ENCODE results near the gene GAPDH. TPM values are rescaled to one million over a fixed set of nuclear protein-coding genes. Genes with fewer than 3 reads are reported as not detected.

GAPDH gene
- total RNA-seq, 1 donor from 2014 or later = 3,867 TPM

DNA sequence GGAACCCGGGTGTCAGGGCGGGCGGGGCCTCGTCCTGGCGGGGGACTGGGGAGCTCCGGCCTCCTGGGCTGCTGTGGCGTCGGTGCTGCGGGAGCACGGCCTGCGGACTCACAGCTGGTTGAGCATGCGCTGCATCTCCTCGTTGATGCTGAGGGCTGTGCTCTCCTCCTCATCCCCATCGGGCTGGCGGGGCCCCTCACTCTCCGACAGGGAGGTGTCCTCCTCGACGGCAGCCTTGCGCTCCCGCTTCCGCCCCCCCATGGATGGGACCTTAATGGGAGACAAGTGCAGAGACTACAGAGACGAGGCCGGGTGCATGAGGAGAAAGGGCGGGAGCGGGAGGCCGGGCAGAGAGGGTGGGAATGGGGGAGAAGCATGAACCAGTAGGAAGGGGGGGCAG, 14.2 kb downstream of the GAPDH start:
- peaks cover 7% of the 10 kb centered on the region for H3K36me3 Mint-ChIP-seq (ENCODE audit: low read depth)
- H3K4me1 Mint-ChIP-seq = peaks cover 14% of the 10 kb centered on the region
- no peak for DNase-seq (ENCODE audit: low read depth, low spot score)
- H3K4me3 Mint-ChIP-seq = no peak overlapping the region
- H3K27me3 Mint-ChIP-seq (ENCODE audit: low read depth) = no peaks in the 10 kb centered on the region
- H3K9me3 Mint-ChIP-seq = no peaks in the 10 kb centered on the region
- H3K27ac Mint-ChIP-seq (ENCODE audit: unreplicated experiment) = no peak overlapping the region
- TF ChIP-seq CTCF (conservative IDR thresholded peaks at IDR 0.05) = no peak

DNA sequence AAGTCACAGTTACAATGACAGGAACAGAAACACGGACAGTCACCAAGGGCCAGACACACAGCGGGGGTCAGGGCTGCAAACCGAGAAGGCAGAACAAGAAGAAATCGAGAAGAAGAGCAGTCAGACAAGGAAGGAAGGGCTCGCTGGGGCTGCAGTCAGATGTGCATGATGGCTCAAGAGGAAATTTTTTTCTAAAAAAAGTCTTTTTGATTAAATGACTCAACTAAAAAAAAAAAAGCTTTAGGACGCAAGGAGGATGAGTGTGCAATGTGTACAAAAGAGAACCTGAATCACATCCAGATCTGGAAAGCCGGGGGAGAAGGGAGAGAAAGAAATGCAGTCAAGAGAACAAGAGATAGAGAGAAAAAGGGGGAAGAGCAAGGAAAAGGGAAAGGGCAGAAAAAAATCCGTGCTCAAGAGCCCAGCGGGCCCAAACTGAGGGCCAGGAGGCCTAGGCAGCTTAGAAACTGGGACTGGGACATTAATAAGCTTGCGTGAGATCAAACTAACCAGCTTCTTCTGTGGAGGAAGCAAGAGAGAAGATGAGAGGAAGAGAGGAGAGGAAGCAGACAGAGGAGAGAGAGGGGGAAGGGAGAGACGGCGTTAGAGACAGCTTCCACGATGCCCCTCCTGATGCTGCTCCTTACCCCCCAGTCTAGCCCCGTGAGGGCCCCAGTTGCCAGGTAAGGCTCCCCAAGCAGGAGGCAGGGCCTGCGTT, 14.8 kb downstream of the GAPDH start:
- no peak overlapping the region for H3K4me3 Mint-ChIP-seq
- peaks cover 19% of the 10 kb centered on the region for H3K4me1 Mint-ChIP-seq
- TF ChIP-seq CTCF (conservative IDR thresholded peaks at IDR 0.05) = no peak
- no peak for DNase-seq (ENCODE audit: low read depth, low spot score)
- H3K36me3 Mint-ChIP-seq (ENCODE audit: low read depth) = peaks cover 7% of the 10 kb centered on the region
- peak overlapping the region; percentile 21 for H3K27ac Mint-ChIP-seq (ENCODE audit: unreplicated experiment)
- no peaks in the 10 kb centered on the region for H3K9me3 Mint-ChIP-seq
- no peaks in the 10 kb centered on the region for H3K27me3 Mint-ChIP-seq (ENCODE audit: low read depth)

- Mint-ChIP-seq H3K27me3 (ENCODE audit: low read depth) (no peaks in the 10 kb centered on the region), H3K4me1 (peaks cover 25% of the 10 kb centered on the region), H3K9me3 (no peaks in the 10 kb centered on the region), H3K4me3 (no peak overlapping the region), H3K36me3 (ENCODE audit: low read depth) (peaks cover 3% of the 10 kb centered on the region), H3K27ac (ENCODE audit: unreplicated experiment) (no peak overlapping the region)
- no peak for DNase-seq (ENCODE audit: low read depth, low spot score)
- TF ChIP-seq CTCF (conservative IDR thresholded peaks at IDR 0.05) = no peak
Measured at GRCh38 chr12:6549684-6550151, 15.4 kb downstream of the GAPDH start.

DNA sequence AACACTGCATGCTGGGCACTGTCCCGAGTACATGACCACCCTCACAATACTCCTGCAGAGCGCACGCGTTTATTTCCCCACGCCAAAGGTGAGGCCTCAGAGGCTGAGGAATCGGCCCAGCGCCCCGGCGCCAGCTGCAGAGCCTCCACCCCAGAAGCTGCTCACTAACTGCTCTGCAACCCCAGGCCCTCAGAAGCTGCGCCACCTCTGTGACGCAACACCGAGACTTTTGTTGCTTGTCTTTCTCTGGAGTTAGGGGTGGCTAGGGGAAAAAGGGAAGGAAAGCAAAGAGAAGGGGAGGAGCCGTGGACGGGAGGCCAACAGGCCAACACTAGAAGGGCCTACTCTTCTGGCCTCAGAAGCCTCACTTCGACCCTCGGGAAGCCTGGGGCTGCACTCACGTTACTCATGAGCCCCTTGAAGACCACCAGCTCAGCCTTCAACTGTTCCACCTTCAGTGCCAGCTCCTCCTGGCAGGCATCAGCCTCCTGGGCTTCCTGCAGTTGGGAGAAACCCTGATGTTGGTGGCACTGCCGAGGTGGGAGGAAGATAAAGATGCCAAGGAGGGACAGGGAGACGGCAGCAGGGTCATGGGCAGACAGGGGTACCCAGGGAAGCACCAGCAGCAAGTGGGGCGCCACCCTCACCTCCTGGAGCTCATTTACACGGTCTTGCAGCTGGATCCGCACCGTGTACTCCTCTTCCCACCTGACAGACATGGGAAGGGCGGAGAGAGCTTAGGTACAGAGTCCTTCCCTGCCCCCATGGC, 16.2 kb downstream of the GAPDH start:
- Mint-ChIP-seq H3K27ac (ENCODE audit: unreplicated experiment) (no peak overlapping the region), H3K4me1 (peaks cover 30% of the 10 kb centered on the region), H3K27me3 (ENCODE audit: low read depth) (no peaks in the 10 kb centered on the region), H3K4me3 (no peak overlapping the region), H3K9me3 (no peaks in the 10 kb centered on the region), H3K36me3 (ENCODE audit: low read depth) (peaks cover 3% of the 10 kb centered on the region)
- no peak for TF ChIP-seq CTCF (conservative IDR thresholded peaks at IDR 0.05)
- DNase-seq (ENCODE audit: low read depth, low spot score) = no peak

DNA sequence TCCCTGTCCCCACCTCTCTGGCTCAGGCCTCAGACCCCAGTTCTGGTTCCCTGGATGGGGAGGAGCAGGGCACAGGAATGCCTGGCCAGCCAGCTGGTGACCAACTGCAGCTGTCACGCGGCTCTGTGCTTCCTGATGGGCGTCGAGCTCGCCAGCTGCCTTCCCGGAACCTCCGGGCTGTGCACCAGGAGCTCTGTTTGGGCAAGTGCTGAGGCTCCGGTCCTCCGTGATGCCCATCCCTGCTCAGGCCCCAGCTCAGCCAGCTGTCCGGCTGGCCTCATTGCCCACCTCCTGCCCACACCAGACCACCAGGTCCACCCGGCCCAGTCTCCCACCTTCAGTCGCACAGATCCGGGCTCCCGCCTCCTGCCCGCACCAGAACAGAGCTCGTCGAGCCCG, 16.7 kb downstream of the GAPDH start:
- DNase-seq (ENCODE audit: low read depth, low spot score) = no peak
- TF ChIP-seq CTCF (conservative IDR thresholded peaks at IDR 0.05) = no peak
- Mint-ChIP-seq H3K36me3 (ENCODE audit: low read depth) (peaks cover under 1% of the 10 kb centered on the region), H3K27me3 (ENCODE audit: low read depth) (no peaks in the 10 kb centered on the region), H3K4me1 (peaks cover 30% of the 10 kb centered on the region), H3K27ac (ENCODE audit: unreplicated experiment) (no peak overlapping the region), H3K4me3 (no peak overlapping the region), H3K9me3 (no peaks in the 10 kb centered on the region)

Measured in neural crest cell (in vitro differentiated cells).